NCI-H1092 treated with DMSO at 0.1 percent for 48 hours (cell line): ENCODE measurements around the gene C14orf93.

Experiments used
- DNase-seq: peaks from one replicate; lab custom pipeline; 2025; lab: John Stamatoyannopoulos, UW

C14orf93 gene

GRCh38 chr14:23045419-23046357 is 35.7 kb upstream of the C14orf93 start:
- DNase-seq = no peak

- no peak for DNase-seq
These were observed 34.9 kb upstream of the C14orf93 start for GRCh38 chr14:23044840-23045239.

GRCh38 chr14:23043754-23044153 is 33.8 kb upstream of the C14orf93 start:
- DNase-seq = no peak

- DNase-seq = no peak
These were observed 33.2 kb upstream of the C14orf93 start for GRCh38 chr14:23043145-23043544.

- DNase-seq = no peak
These were observed 32.4 kb upstream of the C14orf93 start, which contains the start of gene PSMB11 for GRCh38 chr14:23042162-23042965. Gene PSMB11 (plus strand): TSS chr14:23042212. CDS start chr14:23042226, 14 bp downstream.

- DNase-seq = no peak
These were observed 31.8 kb upstream of the C14orf93 start for GRCh38 chr14:23041729-23042128.

- no peak for DNase-seq
These were observed 30.2 kb upstream of the C14orf93 start for GRCh38 chr14:23040100-23040499.

GRCh38 chr14:23035303-23036144 is 25.6 kb upstream of the C14orf93 start:
- no peak for DNase-seq

GRCh38 chr14:23034498-23035302 is 24.8 kb upstream of the C14orf93 start, which contains the start of gene PSMB5:
Gene PSMB5 (minus strand): TSS chr14:23034900. CDS start chr14:23034881, 19 bp downstream.
- no peak for DNase-seq

- no peak for DNase-seq
These were observed 24.0 kb upstream of the C14orf93 start for GRCh38 chr14:23033801-23034497.

- no peak for DNase-seq
These were observed 23.3 kb upstream of the C14orf93 start for GRCh38 chr14:23033251-23033727.

- DNase-seq = no peak
These were observed 21.0 kb upstream of the C14orf93 start for GRCh38 chr14:23030936-23031335.

GRCh38 chr14:23028799-23029198 is 18.9 kb upstream of the C14orf93 start:
- DNase-seq = no peak

- DNase-seq = no peak
These were observed 15.3 kb upstream of the C14orf93 start for GRCh38 chr14:23025151-23025814.

- DNase-seq = no peak
These were observed 14.7 kb upstream of the C14orf93 start for GRCh38 chr14:23024612-23025075.

GRCh38 chr14:23023795-23024152 is 13.8 kb upstream of the C14orf93 start:
- DNase-seq = no peak

- no peak for DNase-seq
These were observed 13.3 kb upstream of the C14orf93 start for GRCh38 chr14:23023022-23023794.

- no peak for DNase-seq
These were observed 12.0 kb upstream of the C14orf93 start for GRCh38 chr14:23021889-23022442.
